Measurements from ENCODE around the gene TEX38.
"Not testable (repeated sequence)": the region's sequence is repeated elsewhere in the genome, so short reads cannot be mapped to it uniquely, and the experiment has no call there.

The TEX38 gene

GRCh38 chr1:46687921-46688509, 16.4 kb downstream of the TEX38 start:
- DNase-seq (ENCODE audit: low read depth): no peak

GRCh38 chr1:46689356-46689755, 17.7 kb downstream of the TEX38 start:
- no peak for DNase-seq (ENCODE audit: low read depth)

GRCh38 chr1:46689897-46690296, 18.2 kb downstream of the TEX38 start:
- DNase-seq (ENCODE audit: low read depth): no peak

DNA sequence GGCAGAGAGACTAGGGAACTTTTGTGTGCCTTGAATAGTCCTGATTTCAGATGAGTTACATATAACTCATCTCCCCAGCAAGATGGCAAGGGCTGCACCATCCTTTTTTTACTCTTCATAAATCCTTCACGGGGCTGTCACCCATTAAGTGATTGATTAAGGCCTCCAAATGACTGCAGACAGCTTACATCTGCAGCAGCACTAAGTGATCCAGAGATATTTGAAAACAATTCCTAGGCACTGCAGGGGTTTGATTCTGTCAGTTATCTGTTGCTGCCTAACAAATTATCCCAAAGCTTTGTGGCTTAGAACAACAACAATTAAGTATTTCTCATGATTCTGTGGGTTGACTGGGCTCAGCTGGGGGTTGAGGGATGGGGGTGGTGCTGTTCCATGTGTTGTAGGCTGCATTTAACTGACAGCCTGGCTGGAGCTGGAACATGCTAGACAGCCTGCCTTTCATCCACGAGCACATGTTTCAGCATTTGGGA, 19.3 kb downstream of the TEX38 start:
- no peak for DNase-seq (ENCODE audit: low read depth)

DNA sequence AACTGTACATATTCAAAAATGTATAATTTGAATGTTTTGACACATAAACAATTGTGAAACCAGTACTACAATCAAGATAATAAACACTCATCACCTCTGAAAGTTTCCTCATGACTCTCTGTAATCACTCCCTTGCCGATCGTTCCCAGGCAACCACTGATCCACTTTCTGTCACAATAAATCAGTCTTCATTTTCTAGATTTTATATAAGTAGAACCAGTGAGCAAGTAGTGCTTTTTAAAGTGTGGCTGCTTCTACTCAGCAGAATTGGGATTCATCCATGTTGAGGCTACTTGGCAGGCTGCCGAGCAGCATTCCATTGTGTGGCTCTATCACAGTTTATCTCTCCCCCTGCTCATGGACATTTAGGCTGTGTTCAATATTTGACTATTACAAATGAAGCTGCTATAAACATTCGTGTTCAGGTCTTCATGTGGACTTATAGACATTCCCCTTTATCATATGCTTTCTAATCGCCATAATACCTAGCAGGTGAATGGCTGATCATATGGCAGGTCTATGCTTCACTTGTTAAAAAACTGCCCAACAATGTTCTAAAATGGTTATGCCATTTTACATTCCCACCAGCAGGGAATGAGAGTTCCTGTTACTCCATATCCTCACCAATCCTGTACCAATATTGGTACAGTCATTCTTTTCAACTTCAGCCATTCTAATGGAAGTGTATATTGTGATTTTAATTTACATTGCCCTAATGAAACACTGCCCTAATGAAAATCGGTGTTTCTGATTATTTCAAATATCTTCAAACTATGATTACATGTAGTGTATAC, 20.5 kb downstream of the TEX38 start:
- no peak for DNase-seq (ENCODE audit: low read depth)

DNA sequence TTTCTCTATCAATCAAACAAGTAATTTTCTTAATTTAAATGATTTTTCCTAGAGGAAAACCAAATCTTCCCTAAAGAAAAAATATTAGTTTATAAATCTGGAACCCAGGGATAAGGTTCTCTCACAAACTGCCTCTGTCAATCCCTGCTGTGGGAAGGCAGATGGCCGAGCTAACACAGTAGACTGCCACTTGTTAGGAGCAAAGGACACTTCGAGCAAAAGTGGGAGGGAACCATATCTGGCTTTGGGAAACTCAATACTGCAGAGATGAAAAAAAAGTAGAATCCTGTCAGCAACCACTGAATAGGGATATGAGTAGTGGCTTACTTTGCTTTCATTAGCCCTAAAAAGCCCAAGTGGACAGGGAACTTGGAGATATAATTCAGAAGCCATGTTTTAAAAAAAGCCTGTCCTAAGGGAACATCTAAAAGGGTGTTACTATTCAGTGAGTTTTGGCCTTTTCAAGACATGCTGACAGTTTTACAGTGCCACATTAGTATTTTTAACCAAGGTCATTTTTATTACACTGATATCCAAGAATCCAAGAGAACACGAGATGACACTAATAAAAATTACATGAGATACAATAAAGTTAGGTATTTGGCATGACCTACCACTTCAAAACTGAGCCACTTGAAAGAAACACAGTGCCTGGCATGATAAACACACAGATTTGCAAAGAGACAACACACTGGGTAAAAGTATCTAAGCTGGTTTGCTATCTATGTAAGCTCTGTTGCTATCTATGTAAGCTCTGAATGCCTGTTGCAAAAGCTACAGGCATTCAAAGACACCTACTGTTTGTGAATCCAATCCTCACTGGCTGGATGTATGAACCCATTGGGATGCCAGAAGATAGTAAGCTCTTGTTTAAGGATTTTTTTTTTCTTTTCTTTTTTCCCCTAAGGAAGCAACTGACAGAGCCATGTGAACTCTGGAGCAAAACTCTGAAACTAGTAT, 21.4 kb downstream of the TEX38 start:
- no peak for DNase-seq (ENCODE audit: low read depth)

DNA sequence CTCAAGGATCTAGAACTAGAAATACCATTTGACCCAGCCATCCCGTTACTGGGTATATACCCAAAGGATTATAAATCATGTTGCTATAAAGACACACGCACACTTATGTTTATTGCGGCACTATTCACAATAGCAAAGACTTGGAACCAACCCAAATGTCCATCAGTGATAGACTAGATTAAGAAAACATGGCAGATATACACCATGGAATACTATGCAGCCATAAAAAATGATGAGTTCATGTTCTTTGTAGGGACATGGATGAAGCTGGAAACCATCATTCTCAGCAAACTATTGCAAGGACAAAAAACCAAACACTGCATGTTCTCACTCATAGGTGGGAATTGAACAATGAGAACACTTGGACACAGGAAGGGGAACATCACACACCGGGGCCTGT, 23.0 kb downstream of the TEX38 start:
- not testable (repeated sequence) for DNase-seq (ENCODE audit: low read depth)

DNA sequence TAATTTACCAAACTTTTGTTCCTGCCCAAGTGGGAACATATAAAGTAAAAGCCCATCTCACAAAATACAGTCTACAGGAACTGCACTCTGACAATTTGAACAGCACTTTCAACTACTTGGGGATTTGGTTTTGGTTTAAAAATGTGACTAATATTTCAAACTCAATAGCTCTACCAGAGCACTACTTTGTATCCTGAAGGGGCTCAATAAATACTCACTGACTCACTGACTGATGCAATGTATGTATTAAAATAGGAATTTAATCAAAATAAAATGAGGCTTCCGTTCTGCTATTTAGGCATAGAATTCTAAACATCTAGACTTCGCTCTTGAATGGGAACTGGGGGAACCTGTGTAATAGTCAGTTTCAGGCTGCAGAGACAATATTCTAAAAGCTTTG, 25.4 kb downstream of the TEX38 start:
- DNase-seq (ENCODE audit: low read depth): no peak

- DNase-seq (ENCODE audit: low read depth): no peak
These were observed 28.0 kb downstream of the TEX38 start for GRCh38 chr1:46699666-46700065.

GRCh38 chr1:46703927-46704641, 32.4 kb downstream of the TEX38 start:
- no peak for DNase-seq (ENCODE audit: low read depth)

- no peak for DNase-seq (ENCODE audit: low read depth)
These were observed 33.8 kb downstream of the TEX38 start for GRCh38 chr1:46705408-46705807.

DNA sequence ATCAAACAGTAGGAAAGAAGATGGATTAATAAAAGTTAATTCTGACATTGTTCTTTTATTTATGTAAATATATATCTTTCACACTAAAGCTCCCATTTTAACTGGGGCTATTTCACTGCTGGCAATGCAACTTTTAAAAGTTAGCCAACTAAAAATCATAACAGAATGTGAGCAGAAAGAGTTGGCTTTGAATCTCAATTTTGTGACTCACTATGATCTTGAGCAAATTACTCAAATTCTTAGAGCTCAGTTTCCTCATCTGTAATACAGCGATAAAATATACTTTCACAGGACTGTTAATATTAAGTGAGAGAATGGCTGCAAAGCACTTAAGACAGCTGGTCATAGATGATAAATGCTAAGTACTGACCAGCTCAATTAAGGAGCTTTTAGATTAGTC, 36.5 kb downstream of the TEX38 start:
- DNase-seq (ENCODE audit: low read depth): no peak

- no peak for DNase-seq (ENCODE audit: low read depth)
These were observed 43.3 kb downstream of the TEX38 start for GRCh38 chr1:46714976-46715375.

GRCh38 chr1:46717654-46718053, 46.0 kb downstream of the TEX38 start:
- no peak for DNase-seq (ENCODE audit: low read depth)

DNA sequence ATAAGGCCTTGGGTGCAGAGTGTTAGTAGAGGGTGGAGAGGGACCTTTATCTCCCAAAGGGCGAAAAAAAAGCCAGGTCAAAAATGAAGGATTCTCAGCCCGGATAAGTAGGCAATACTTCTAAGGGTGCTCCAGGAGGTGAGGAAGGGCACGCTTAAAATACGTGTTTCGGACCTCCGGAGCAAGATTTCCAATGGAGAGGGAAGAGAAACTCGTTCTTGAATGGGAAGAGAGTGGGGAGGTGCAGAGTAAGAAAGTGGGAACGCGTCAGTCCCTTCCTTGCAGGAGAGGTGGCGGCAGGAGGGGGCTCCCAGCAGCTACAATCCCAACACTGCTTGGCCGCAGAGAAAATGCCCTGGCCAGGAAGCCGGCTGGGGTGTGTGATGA, 46.7 kb downstream of the TEX38 start:
- no peak for DNase-seq (ENCODE audit: low read depth)

GRCh38 chr1:46718727-46719622, 47.3 kb downstream of the TEX38 start, which contains the start of gene EFCAB14:
Gene EFCAB14 (minus strand): TSS chr1:46719114. CDS start chr1:46718087, 1,027 bp downstream.
- DNase-seq (ENCODE audit: low read depth): peak; percentile 99

DNA sequence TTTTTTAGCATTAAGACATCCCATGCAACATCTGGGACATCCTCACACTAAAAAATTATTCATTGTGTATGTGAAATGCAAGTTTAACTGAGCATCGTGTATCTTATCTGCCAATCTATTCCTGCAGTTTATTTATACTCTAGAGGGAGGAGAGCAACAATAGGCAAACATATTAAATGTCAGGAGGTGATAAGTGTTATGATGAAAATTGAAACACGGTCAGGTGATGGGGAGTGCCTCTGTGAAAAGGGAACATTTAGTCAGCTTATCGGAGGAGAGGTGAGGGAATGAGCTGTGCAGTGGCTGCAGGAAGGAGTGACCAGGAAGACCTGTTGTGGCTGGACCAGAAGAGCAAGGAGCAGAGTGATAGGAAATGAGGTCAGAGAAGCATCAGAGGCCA, 48.0 kb downstream of the TEX38 start:
- DNase-seq (ENCODE audit: low read depth): no peak

DNA sequence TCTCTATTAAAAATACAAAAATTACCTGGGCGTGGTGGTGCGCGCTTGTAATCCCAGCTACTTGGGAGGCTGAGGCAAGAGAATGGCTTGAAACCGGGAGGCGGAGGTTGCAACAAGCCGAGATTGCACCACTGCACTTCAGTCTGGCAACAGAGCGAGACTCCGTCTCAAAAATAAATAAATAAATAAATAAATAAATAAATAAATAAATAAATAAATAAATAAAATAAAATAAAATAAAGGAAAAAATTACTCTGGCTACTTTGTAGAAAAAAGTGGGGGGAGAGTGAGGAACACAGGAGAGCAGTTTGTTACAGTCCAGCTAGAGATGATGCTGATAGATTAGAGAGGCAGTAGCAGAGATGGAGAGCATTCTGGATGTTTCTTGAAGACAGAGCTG, 48.7 kb downstream of the TEX38 start:
- DNase-seq (ENCODE audit: low read depth): not testable (repeated sequence)

- DNase-seq (ENCODE audit: low read depth): no peak
These were observed 49.5 kb downstream of the TEX38 start for GRCh38 chr1:46721204-46721603.

- no peak for DNase-seq (ENCODE audit: low read depth)
These were observed 50.1 kb downstream of the TEX38 start for GRCh38 chr1:46721686-46722205.
